Omental fat pad (tissue), 4 donors: ENCODE measurements around the gene CDC42BPG. TPM values are rescaled to one million over a fixed set of nuclear protein-coding genes. Genes with fewer than 3 reads are reported as not detected.

Experiments
- ATAC-seq: fragments of 150-250 bp; one replicate; pipeline ENCODE4 v1.9.1; 2016; ENCODE audit warnings: mild to moderate bottlenecking, moderate library complexity; ENCODE audit not compliant: low FRiP score
- DNase-seq: peaks from one replicate; pipeline ENCODE4 v3.0.0-alpha.2; 2019; ENCODE audit warnings: low spot score
- CTCF ChIP-seq, 3 donors: fragments of 450-650 bp; IDR thresholded peaks; one replicate each; pipeline ENCODE4 v1.5.1; 2016 to 2017; ENCODE audit warnings: antibody characterized with exemption in 3 of 3, mild to moderate bottlenecking in 3 of 3, moderate library complexity in 2 of 3
- total RNA-seq, 4 donors: library from RNA; depleted of rRNA; stranded (reverse); fragments of >200 nt; gene quantifications; one replicate each; pipeline ENCODE4 v1.1.0, GENCODE V29; 2016

Gene CDC42BPG
- total RNA-seq, 4 donors from 2014 or later = 0.19 to 0.48 (median 0.42) TPM

GRCh38 chr11:64801158-64801464, 43.3 kb downstream of the CDC42BPG start:
- ATAC-seq = no peak
- no peak for TF ChIP-seq CTCF (IDR thresholded peaks at IDR 0.05)
- DNase-seq = no peak

- no peak for DNase-seq
These were observed 43.9 kb downstream of the CDC42BPG start for GRCh38 chr11:64800303-64801157.

GRCh38 chr11:64799623-64800302, 44.7 kb downstream of the CDC42BPG start:
- DNase-seq = no peak
- ATAC-seq = no peak
- no peak for TF ChIP-seq CTCF (IDR thresholded peaks at IDR 0.05)

More at GRCh38 chr11:64800303-64801157, 43.9 kb downstream of the CDC42BPG start:
- no peak for TF ChIP-seq CTCF (IDR thresholded peaks at IDR 0.05)
- ATAC-seq = no peak

- ATAC-seq = no peak
- DNase-seq = no peak
- TF ChIP-seq CTCF (IDR thresholded peaks at IDR 0.05) = no peak
These were observed 45.2 kb downstream of the CDC42BPG start for GRCh38 chr11:64799256-64799622.

GRCh38 chr11:64796757-64797541, 47.5 kb downstream of the CDC42BPG start:
- no peak for TF ChIP-seq CTCF (IDR thresholded peaks at IDR 0.05)
- DNase-seq = no peak
- no peak for ATAC-seq

- DNase-seq = no peak
- ATAC-seq = no peak
- no peak for TF ChIP-seq CTCF (IDR thresholded peaks at IDR 0.05)
These were observed 48.3 kb downstream of the CDC42BPG start for GRCh38 chr11:64796047-64796756.
